Measurements from ENCODE around the gene DLK2. TPM values are rescaled to one million over a fixed set of nuclear protein-coding genes. Genes with fewer than 3 reads are reported as not detected.
"Not testable (repeated sequence)": the region's sequence is repeated elsewhere in the genome, so short reads cannot be mapped to it uniquely, and the experiment has no call there.

DLK2 gene
- total and polyA plus RNA-seq, 8 donors, result 0.22 to 1.1 (median 0.31) TPM; not detected in 2

DNA sequence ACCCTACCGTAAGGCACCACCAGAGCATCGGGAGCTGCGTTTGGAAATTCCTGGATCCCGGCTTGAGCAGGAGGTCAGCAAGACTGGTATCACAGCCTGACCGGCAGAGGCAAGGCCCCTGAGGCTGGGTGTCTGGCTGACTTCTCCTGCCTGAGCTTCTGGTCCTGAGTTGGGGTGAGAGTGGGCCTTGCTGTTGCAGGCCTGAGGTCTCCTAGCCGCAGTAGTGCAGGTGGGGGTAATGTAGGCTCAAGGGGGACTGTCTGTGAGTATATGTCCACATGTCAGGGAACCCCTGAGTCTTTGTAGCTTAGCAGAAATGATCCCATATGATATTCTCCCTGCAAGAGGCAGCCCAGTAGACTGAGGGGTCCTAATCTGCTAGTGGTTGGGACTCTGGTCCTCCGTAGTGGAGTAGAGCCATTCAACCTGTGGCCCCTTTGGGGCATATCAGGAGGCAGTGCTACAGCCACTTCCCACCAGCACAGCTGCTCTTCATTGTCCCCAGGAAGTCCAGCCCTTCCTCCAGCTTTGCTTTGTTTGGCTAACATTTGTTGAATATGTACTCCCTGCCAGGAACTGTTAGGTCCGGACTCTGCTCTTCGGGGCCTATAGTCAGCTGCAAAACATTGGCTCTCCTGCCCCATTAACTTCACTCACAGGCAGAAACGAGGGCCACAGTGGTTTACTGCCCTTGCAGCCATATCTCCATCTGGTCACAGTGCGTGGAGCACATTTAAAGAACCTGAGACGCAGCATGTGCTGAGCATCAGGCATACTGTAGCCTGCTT, 43.9 kb upstream of the DLK2 start:
- H3K36me3 ChIP-seq, result peaks cover 0 to 46% (median 20%) of the 10 kb centered on the region in 3 donors
- no peaks in the 10 kb centered on the region for H3K27me3 ChIP-seq
- H3K4me3 ChIP-seq, result no peak overlapping the region
- DNase-seq (no peak), ATAC-seq (no peak), FAIRE-seq (no peak)
- no peaks in the 10 kb centered on the region for H3K9me3 ChIP-seq
- no peak overlapping the region for H3K27ac ChIP-seq
- intact Hi-C loops (cut with DNase I), result no loop called here
- 86 to 89% methylated on average over 12 of the region's 12 CpGs for WGBS, 2 donors
- H3K4me1 ChIP-seq, result no peaks in the 10 kb centered on the region
- TF ChIP-seq, protein P1, sequence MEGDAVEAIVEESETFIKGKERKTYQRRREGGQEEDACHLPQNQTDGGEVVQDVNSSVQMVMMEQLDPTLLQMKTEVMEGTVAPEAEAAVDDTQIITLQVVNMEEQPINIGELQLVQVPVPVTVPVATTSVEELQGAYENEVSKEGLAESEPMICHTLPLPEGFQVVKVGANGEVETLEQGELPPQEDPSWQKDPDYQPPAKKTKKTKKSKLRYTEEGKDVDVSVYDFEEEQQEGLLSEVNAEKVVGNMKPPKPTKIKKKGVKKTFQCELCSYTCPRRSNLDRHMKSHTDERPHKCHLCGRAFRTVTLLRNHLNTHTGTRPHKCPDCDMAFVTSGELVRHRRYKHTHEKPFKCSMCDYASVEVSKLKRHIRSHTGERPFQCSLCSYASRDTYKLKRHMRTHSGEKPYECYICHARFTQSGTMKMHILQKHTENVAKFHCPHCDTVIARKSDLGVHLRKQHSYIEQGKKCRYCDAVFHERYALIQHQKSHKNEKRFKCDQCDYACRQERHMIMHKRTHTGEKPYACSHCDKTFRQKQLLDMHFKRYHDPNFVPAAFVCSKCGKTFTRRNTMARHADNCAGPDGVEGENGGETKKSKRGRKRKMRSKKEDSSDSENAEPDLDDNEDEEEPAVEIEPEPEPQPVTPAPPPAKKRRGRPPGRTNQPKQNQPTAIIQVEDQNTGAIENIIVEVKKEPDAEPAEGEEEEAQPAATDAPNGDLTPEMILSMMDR (IDR thresholded peaks at IDR 0.05), result no peak

DNA sequence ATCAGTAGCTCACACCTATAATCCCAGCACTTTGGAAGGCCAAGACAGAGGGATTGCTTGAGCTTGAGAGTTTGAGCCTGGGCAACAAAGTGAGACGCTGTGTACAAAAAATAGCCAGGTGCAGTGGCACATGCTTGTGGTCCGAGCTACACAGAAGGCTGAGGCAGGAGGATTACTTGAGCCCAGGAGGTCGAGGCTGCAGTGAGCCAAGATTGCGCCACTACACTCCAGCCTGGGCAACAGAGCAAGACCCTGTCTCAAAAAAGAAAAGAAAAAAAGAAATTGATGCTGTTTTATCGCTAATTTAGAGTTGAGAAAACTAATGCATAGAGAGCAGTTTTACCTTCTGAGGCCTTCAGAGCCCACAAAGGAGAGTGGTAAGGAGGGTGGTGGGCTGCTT, 42.9 kb upstream of the DLK2 start:
- ATAC-seq; H3K9me3 ChIP-seq; H3K4me1 ChIP-seq; H3K4me3 ChIP-seq; DNase-seq; H3K27me3 ChIP-seq; H3K27ac ChIP-seq; FAIRE-seq; intact Hi-C loops (cut with DNase I): not testable (repeated sequence)
- 92 to 94% methylated on average over 5 of the region's 5 CpGs for WGBS, 2 donors
- peaks cover 0 to 39% (median 15%) of the 10 kb centered on the region in 3 donors for H3K36me3 ChIP-seq

DNA sequence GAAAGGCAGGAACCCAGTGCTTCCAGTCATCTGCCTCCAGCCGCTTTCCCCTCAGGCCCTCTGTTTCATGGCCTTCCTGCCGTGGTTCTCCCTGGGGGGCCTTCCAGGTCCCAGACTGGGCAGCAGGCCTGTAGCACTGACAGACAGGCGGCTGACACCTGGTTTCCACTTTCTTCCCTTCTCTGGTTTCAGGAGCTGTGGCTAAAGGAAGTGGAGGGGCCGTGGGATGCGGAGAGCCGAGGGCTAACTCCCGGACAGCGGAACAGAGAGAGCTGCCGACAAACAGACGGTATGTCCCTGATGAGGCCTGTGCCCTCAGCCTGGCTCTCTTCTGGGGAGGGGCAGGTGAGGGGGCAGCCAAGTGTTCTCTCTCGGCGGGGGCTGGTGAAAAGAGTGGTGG, 42.3 kb upstream of the DLK2 start:
- H3K36me3 ChIP-seq, result peaks cover 0 to 35% (median 15%) of the 10 kb centered on the region in 3 donors
- no peaks in the 10 kb centered on the region for H3K27me3 ChIP-seq
- no peak for ATAC-seq
- H3K4me3 ChIP-seq, result no peak overlapping the region
- no peaks in the 10 kb centered on the region for H3K4me1 ChIP-seq
- no peaks in the 10 kb centered on the region for H3K9me3 ChIP-seq
- WGBS, 2 donors, result 92 to 94% methylated on average over 12 of the region's 12 CpGs
- no peak for DNase-seq
- no peak overlapping the region for H3K27ac ChIP-seq
- FAIRE-seq, result no peak
- intact Hi-C loops (cut with DNase I), result no loop called here
- TF ChIP-seq, protein P1 (IDR thresholded peaks at IDR 0.05), result no peak

DNA sequence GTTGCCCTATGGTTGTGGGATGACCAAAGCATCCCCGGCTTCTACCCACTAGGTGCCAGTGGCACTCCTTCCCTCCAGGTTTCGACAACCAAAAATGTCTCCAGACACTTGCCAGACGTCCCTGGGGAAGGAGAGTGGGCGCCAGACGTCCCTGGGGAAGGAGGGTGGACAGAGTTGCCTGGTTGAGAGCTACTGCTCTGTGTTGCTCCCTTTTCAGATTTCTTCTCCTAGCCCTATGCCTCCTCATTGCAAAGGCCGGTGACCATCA, 41.7 kb upstream of the DLK2 start:
- no peak for ATAC-seq
- Histone ChIP-seq H3K27ac (no peak overlapping the region), H3K4me3 (no peak overlapping the region), H3K4me1 (no peaks in the 10 kb centered on the region), H3K36me3 (peaks cover 0 to 34% (median 13%) of the 10 kb centered on the region in 3 donors), H3K27me3 (no peaks in the 10 kb centered on the region), H3K9me3 (no peaks in the 10 kb centered on the region)
- no peak for FAIRE-seq
- DNase-seq, result no peak
- TF ChIP-seq, protein P1 (IDR thresholded peaks at IDR 0.05), result no peak
- intact Hi-C loops (cut with DNase I), result no loop called here
- WGBS, 2 donors, result 93 to 94% methylated on average over 6 of the region's 6 CpGs

DNA sequence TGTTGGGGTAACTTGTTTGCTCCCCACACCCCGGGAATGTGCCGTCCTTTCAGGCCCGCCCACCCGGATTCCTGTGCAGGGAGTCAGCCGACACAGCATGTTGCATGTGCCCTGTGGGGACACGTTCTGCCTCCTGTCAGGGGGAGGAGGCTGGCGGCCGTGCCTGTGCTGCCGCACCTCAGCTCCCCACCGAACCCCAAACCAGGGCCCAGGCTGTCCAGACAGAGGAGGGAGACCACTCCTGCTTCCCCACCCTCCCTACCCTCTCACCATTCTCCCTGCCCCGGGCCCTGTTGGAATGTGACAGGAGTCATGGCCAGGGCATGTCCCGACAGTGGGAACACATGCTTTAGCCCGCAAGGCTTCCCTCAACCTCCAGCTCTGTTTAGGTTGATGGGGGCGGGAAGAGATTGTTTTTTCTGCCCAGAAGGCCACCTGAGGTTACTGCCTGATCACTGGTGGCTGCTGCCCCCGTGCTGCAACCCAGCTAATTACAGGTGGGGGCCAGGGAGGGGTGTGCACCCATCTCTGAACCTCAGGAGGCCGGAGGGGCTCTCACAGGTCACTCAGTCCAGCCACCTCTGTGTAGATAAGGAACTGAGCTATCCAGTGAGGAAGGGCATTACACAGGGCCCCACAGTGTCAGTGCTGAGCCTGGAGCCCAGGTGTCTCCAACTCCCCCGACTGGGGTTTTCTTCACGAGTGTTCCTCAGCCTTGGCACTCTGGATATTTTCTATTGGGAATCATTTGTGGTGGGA, 41.2 kb upstream of the DLK2 start:
- FAIRE-seq, result no peak
- Histone ChIP-seq H3K27ac (no peak overlapping the region), H3K36me3 (peaks cover 0 to 34% (median 13%) of the 10 kb centered on the region in 3 donors), H3K4me1 (no peaks in the 10 kb centered on the region), H3K27me3 (no peaks in the 10 kb centered on the region), H3K9me3 (no peaks in the 10 kb centered on the region), H3K4me3 (no peak overlapping the region)
- ATAC-seq, result peak in 3 of 4 donors; percentile 28 to 64 (median 42)
- WGBS, 2 donors, result 66 to 69% methylated on average over 18 of the region's 18 CpGs
- no peak for DNase-seq
- TF ChIP-seq, protein P1 (IDR thresholded peaks at IDR 0.05), result peak in 1 of 4 donors; percentile 10
- intact Hi-C loops (cut with DNase I), result no loop called here

Data from pancreas (tissue), 10 donors.